ENCODE results near the gene VWDE. TPM values are rescaled to one million over a fixed set of nuclear protein-coding genes. Genes with fewer than 3 reads are reported as not detected.

Gene VWDE
- polyA plus RNA-seq, 1 donor from 2014 or later: 0.27 TPM

DNA sequence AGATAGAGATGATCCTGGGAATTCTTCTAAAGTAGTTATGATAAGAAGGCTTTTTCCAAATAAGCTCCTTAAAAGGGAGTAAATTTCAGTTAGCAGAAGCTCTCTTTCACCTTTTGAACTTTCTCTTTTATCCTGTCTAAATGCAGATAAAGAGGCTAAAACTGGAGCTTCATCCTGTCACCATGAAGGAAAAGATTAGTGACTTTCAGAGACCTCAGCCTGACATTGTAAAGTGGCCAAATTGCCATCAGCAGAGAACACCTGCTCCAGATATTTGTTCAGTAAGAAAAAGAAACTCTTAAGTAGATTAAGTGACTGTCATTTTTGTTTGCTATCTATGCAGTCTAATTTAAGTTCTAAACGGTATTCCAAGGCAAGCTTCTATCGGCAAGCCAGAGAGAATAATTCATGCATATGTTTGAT lies 18.3 kb downstream of the VWDE start:
- Histone ChIP-seq H3F3A (ENCODE audit: insufficient read depth, low read length, poor library complexity, severe bottlenecking) (no peaks in the 10 kb centered on the region), H3K27me3 (ENCODE audit: insufficient read depth, low read depth, low read length) (no peaks in the 10 kb centered on the region), H3K9me2 (ENCODE audit: insufficient read depth, low read length) (no peaks in the 10 kb centered on the region), H3K9ac (ENCODE audit: low read length) (no peak overlapping the region), H3K4me3 (ENCODE audit: low read length) (no peak overlapping the region), H2AFZ (ENCODE audit: low read depth, low read length) (no peak overlapping the region), H3K4me2 (ENCODE audit: low read length) (no peak overlapping the region), H3K9me3 (ENCODE audit: low read length) (no peaks in the 10 kb centered on the region), H3K36me3 (ENCODE audit: insufficient read depth, low read length) (no peaks in the 10 kb centered on the region), H4K20me1 (ENCODE audit: insufficient read depth) (no peaks in the 10 kb centered on the region), H3K27ac (ENCODE audit: low read length) (no peak overlapping the region), H3K79me2 (replicated peaks; ENCODE audit: insufficient read depth, low read length) (no peaks in the 10 kb centered on the region)
- TF ChIP-seq EP300 (conservative IDR thresholded peaks at IDR 0.05; ENCODE audit: poor library complexity, severe bottlenecking): no peak
- TF ChIP-seq SMC3 (conservative IDR thresholded peaks at IDR 0.05; ENCODE audit: poor library complexity): no peak
- TF ChIP-seq, protein P1, sequence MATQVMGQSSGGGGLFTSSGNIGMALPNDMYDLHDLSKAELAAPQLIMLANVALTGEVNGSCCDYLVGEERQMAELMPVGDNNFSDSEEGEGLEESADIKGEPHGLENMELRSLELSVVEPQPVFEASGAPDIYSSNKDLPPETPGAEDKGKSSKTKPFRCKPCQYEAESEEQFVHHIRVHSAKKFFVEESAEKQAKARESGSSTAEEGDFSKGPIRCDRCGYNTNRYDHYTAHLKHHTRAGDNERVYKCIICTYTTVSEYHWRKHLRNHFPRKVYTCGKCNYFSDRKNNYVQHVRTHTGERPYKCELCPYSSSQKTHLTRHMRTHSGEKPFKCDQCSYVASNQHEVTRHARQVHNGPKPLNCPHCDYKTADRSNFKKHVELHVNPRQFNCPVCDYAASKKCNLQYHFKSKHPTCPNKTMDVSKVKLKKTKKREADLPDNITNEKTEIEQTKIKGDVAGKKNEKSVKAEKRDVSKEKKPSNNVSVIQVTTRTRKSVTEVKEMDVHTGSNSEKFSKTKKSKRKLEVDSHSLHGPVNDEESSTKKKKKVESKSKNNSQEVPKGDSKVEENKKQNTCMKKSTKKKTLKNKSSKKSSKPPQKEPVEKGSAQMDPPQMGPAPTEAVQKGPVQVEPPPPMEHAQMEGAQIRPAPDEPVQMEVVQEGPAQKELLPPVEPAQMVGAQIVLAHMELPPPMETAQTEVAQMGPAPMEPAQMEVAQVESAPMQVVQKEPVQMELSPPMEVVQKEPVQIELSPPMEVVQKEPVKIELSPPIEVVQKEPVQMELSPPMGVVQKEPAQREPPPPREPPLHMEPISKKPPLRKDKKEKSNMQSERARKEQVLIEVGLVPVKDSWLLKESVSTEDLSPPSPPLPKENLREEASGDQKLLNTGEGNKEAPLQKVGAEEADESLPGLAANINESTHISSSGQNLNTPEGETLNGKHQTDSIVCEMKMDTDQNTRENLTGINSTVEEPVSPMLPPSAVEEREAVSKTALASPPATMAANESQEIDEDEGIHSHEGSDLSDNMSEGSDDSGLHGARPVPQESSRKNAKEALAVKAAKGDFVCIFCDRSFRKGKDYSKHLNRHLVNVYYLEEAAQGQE (IDR thresholded peaks at IDR 0.05; ENCODE audit: borderline replicate concordance): no peak
- no peak for TF ChIP-seq POLR2AphosphoS5 (IDR thresholded peaks at IDR 0.05)
- no peak for TF ChIP-seq RAD21 (conservative IDR thresholded peaks at IDR 0.05)
- TF ChIP-seq TAF1 (IDR thresholded peaks at IDR 0.05; ENCODE audit: low read depth): no peak
- TF ChIP-seq EZH2 (IDR thresholded peaks at IDR 0.05; ENCODE audit: borderline replicate concordance, insufficient read depth, low read length, poor library complexity, severe bottlenecking): no peak
- TF ChIP-seq, protein P2, sequence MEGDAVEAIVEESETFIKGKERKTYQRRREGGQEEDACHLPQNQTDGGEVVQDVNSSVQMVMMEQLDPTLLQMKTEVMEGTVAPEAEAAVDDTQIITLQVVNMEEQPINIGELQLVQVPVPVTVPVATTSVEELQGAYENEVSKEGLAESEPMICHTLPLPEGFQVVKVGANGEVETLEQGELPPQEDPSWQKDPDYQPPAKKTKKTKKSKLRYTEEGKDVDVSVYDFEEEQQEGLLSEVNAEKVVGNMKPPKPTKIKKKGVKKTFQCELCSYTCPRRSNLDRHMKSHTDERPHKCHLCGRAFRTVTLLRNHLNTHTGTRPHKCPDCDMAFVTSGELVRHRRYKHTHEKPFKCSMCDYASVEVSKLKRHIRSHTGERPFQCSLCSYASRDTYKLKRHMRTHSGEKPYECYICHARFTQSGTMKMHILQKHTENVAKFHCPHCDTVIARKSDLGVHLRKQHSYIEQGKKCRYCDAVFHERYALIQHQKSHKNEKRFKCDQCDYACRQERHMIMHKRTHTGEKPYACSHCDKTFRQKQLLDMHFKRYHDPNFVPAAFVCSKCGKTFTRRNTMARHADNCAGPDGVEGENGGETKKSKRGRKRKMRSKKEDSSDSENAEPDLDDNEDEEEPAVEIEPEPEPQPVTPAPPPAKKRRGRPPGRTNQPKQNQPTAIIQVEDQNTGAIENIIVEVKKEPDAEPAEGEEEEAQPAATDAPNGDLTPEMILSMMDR (IDR thresholded peaks at IDR 0.05; ENCODE audit: poor library complexity, severe bottlenecking): no peak
- TF ChIP-seq MXI1 (conservative IDR thresholded peaks at IDR 0.05; ENCODE audit: poor library complexity, severe bottlenecking): no peak

- Histone ChIP-seq H3K9me2 (ENCODE audit: insufficient read depth, low read length) (no peaks in the 10 kb centered on the region), H3K4me2 (ENCODE audit: low read length) (no peak overlapping the region), H3K36me3 (ENCODE audit: insufficient read depth, low read length) (no peaks in the 10 kb centered on the region), H3F3A (ENCODE audit: insufficient read depth, low read length, poor library complexity, severe bottlenecking) (no peaks in the 10 kb centered on the region), H3K27ac (ENCODE audit: low read length) (no peak overlapping the region), H3K9ac (ENCODE audit: low read length) (no peak overlapping the region), H2AFZ (ENCODE audit: low read depth, low read length) (no peak overlapping the region), H4K20me1 (ENCODE audit: insufficient read depth) (no peaks in the 10 kb centered on the region), H3K4me3 (ENCODE audit: low read length) (no peak overlapping the region), H3K9me3 (ENCODE audit: low read length) (no peaks in the 10 kb centered on the region), H3K27me3 (ENCODE audit: insufficient read depth, low read depth, low read length) (no peaks in the 10 kb centered on the region), H3K79me2 (replicated peaks; ENCODE audit: insufficient read depth, low read length) (no peaks in the 10 kb centered on the region)
- no peak for TF ChIP-seq SMC3 (conservative IDR thresholded peaks at IDR 0.05; ENCODE audit: poor library complexity)
- TF ChIP-seq, protein P1 (IDR thresholded peaks at IDR 0.05; ENCODE audit: borderline replicate concordance): no peak
- no peak for TF ChIP-seq TAF1 (IDR thresholded peaks at IDR 0.05; ENCODE audit: low read depth)
- TF ChIP-seq, protein P2 (IDR thresholded peaks at IDR 0.05; ENCODE audit: poor library complexity, severe bottlenecking): no peak
- no peak for TF ChIP-seq MXI1 (conservative IDR thresholded peaks at IDR 0.05; ENCODE audit: poor library complexity, severe bottlenecking)
- TF ChIP-seq EP300 (conservative IDR thresholded peaks at IDR 0.05; ENCODE audit: poor library complexity, severe bottlenecking): no peak
- no peak for TF ChIP-seq RAD21 (conservative IDR thresholded peaks at IDR 0.05)
- TF ChIP-seq POLR2AphosphoS5 (IDR thresholded peaks at IDR 0.05): no peak
- TF ChIP-seq EZH2 (IDR thresholded peaks at IDR 0.05; ENCODE audit: borderline replicate concordance, insufficient read depth, low read length, poor library complexity, severe bottlenecking): no peak
These were observed 20.3 kb downstream of the VWDE start for GRCh38 chr7:12383377-12383776.

Measured in neural cell (in vitro differentiated cells).